HepG2 (cell line): Measurements from ENCODE around the gene DHX16. TPM values are rescaled to one million over a fixed set of nuclear protein-coding genes. Genes with fewer than 3 reads are reported as not detected.

Experiments used
- AHR ChIP-seq: IDR thresholded peaks from 2 replicates; pipeline ENCODE4 v1.6.1; 2018; ENCODE audit warnings: missing genetic modification reagents, missing compliant biosample characterization
- ATM ChIP-seq: fragments of 450-650 bp; IDR thresholded peaks from 2 replicates; pipeline ENCODE4 v1.7.1; 2017; ENCODE audit warnings: mild to moderate bottlenecking, borderline replicate concordance
- BRCA1 ChIP-seq: sonication (generic); formaldehyde crosslinking; IDR thresholded peaks from 2 replicates; pipeline ENCODE4 v1.4.0; 2020; ENCODE audit warnings: missing genetic modification reagents
- FOXK1 ChIP-seq: sonication (generic); formaldehyde crosslinking; IDR thresholded peaks from 2 replicates; pipeline ENCODE4 v1.4.0; 2020; ENCODE audit warnings: low read depth, missing genetic modification reagents, borderline replicate concordance
- GTF2F1 ChIP-seq: fragments of 150-350 bp; IDR thresholded peaks from 2 replicates; pipeline ENCODE4 v1.6.1; 2014; ENCODE audit warnings: low read length
- IKZF1 ChIP-seq: fragments of 450-650 bp; IDR thresholded peaks from 2 replicates; pipeline ENCODE4 v1.7.1; 2016
- IRF1 ChIP-seq: sonication (generic); formaldehyde crosslinking; IDR thresholded peaks from 2 replicates; pipeline ENCODE4 v1.4.0; 2020; ENCODE audit warnings: low read depth, mild to moderate bottlenecking, missing genetic modification reagents
- JDP2 ChIP-seq: sonication (generic); formaldehyde crosslinking; IDR thresholded peaks from 2 replicates; pipeline ENCODE4 v1.8.1; 2022; ENCODE audit warnings: missing genetic modification reagents, borderline replicate concordance
- JUND ChIP-seq: sonication (generic); formaldehyde crosslinking; IDR thresholded peaks from 2 replicates; pipeline ENCODE4 v1.8.0; 2022; ENCODE audit warnings: mild to moderate bottlenecking, missing genetic modification reagents
- KAT2B ChIP-seq: fragments of 150-350 bp; IDR thresholded peaks from 2 replicates; pipeline ENCODE4 v1.6.1; 2014; ENCODE audit warnings: low read depth, low read length, borderline replicate concordance
- NFYB ChIP-seq: sonication (generic); formaldehyde crosslinking; IDR thresholded peaks from 2 replicates; pipeline ENCODE4 v1.4.0; 2020; ENCODE audit warnings: missing genetic modification reagents
- PHF20 ChIP-seq: sonication (generic); formaldehyde crosslinking; IDR thresholded peaks from 2 replicates; pipeline ENCODE4 v1.5.0; 2020; ENCODE audit warnings: mild to moderate bottlenecking, missing genetic modification reagents
- TCF12 ChIP-seq, 2 experiments: fragments of 450-650 bp in 1 of 2; sonication (generic) in 1 of 2; formaldehyde crosslinking in 1 of 2; IDR thresholded peaks; 2 replicates each; pipeline versions ENCODE4 v1.6.1 to v1.8.0; 2017 to 2022; ENCODE audit warnings: antibody characterized with exemption in 1 of 2, mild to moderate bottlenecking in 1 of 2, missing genetic modification reagents in 1 of 2, moderate library complexity in 1 of 2
- TFDP1 ChIP-seq: IDR thresholded peaks from 2 replicates; pipeline ENCODE4 v1.6.1; 2016; ENCODE audit warnings: missing compliant biosample characterization, missing genetic modification reagents, borderline replicate concordance
- ZFP1 ChIP-seq: IDR thresholded peaks from 2 replicates; pipeline ENCODE4 v1.6.1; 2016
- ZMYM2 ChIP-seq: sonication (generic); formaldehyde crosslinking; IDR thresholded peaks from 2 replicates; pipeline ENCODE4 v1.8.0; 2022; ENCODE audit warnings: mild to moderate bottlenecking, missing genetic modification reagents
- ZNF205 ChIP-seq: IDR thresholded peaks from 2 replicates; pipeline ENCODE4 v1.6.1; 2018; ENCODE audit warnings: missing biosample characterization, missing genetic modification reagents
- ZNF530 ChIP-seq: sonication (generic); formaldehyde crosslinking; IDR thresholded peaks from 2 replicates; pipeline ENCODE4 v1.5.0; 2020; ENCODE audit warnings: low read depth, mild to moderate bottlenecking, missing genetic modification reagents
- ZNF7 ChIP-seq: IDR thresholded peaks from 2 replicates; pipeline ENCODE4 v1.6.1; 2016; ENCODE audit warnings: missing biosample characterization, missing genetic modification reagents
- ZNF704 ChIP-seq: sonication (generic); formaldehyde crosslinking; IDR thresholded peaks from 2 replicates; pipeline ENCODE4 v1.8.1; 2023; ENCODE audit warnings: mild to moderate bottlenecking, inconsistent platforms, moderate library complexity, missing genetic modification reagents, borderline replicate concordance
- ZXDC ChIP-seq: sonication (generic); formaldehyde crosslinking; IDR thresholded peaks from 2 replicates; pipeline ENCODE4 v1.5.0; 2020; ENCODE audit warnings: mild to moderate bottlenecking, missing genetic modification reagents
- polyA plus RNA-seq, 8 experiments: library from polyadenylated mRNA; depleted of rRNA in 3 of 8; stranded (reverse) in 7 of 8; unstranded in 1 of 8; fragments of >200 nt; fragmentation: Illumina TruSeq in 4 of 8; extraction: Trizol in 4 of 8; gene quantifications; 2 replicates each; pipeline versions ENCODE4 v1.2.1 to v1.2.3, GENCODE V29; 2011 to 2016; ENCODE audit warnings: low read depth in 4 of 8, missing spikeins in 1 of 8, mixed read lengths in 1 of 8; ENCODE audit not compliant: insufficient read depth in 1 of 8
- total RNA-seq, 5 experiments: library from RNA; depleted of rRNA; stranded (reverse); fragments of >200 nt; fragmentation: Illumina TruSeq; extraction: Trizol; gene quantifications; 2 replicates each; pipeline ENCODE4 v1.2.3, GENCODE V29; 2016; ENCODE audit warnings: low read depth in 1 of 5

The DHX16 gene
- total and polyA plus RNA-seq, 2 of the 13 experiments (the other 11 are each of a cell fraction or from before 2014, with no cell fraction given) = 57.0 to 58.5 TPM

DNA sequence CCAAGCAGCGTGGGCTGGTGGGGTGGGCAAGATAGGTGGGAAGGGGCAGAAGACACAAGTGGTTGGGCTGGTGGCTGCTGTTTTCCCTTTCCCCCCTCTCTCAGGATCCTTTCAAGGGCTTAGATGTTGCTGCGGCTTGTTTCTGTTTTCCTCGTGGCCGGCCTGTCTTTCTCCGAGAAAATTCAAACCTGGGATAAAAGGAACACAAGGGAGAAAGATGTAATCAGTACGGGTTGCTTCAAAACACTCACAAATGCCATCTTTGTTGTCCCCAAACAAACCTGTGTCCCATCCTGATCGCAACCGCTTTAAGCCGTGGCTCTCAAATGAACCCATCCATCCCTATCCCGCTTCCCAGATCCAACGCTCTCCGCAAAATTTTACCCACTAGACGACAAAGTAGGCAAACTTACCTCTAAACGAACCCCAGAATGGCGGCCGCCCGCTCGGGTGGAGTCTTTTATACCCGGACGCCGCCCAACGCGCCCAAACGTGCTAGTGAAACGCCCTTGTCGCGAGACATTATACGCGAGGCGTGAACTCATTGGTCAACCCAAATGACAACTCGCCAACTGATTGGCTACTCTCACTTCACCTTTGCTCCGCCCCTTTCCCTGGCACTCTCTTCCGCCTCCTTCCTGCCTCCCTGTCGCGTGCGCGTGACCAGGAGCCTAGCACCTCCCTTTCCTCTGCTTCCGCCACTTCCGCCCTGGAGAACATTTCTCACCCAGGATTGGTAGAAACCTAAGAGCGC, 55.8 kb downstream of the DHX16 start, which contains the start of gene PPP1R10 (continued):
- TF ChIP-seq PHF20 (no peak; the same call in 1 of the 2 replicates), NFYB (CRISPR knock-in tag) (peak; percentile 89), JUND (CRISPR knock-in tag) (no peak; the same call in 1 of the 2 replicates), ZXDC (0 out of 2 replicates have a peak, but pooled peaks have one; percentile 72), JDP2 (CRISPR knock-in tag) (no peak), AHR (CRISPR knock-in tag) (peak; percentile 61), IKZF1 (no peak), FOXK1 (CRISPR knock-in tag) (peak; percentile 67), TFDP1 (CRISPR knock-in tag) (no peak; the same call in 1 of the 2 replicates), IRF1 (no peak), BRCA1 (CRISPR knock-in tag) (no peak), ZNF7 (CRISPR knock-in tag) (no peak), GTF2F1 (peak; percentile 97), ZFP1 (CRISPR knock-in tag) (no peak; the same call in 1 of the 2 replicates), KAT2B (no peak), ZMYM2 (CRISPR knock-in tag) (no peak), ATM (no peak), ZNF205 (peak; percentile 63; the same call in 1 of the 2 replicates), ZNF704 (CRISPR knock-in tag) (peak; percentile 38; the same call in 1 of the 2 replicates), ZNF530 (CRISPR knock-in tag) (peak; percentile 72; the same call in 1 of the 2 replicates), TCF12 (IDR thresholded peaks at IDR 0.05) (no peak), TCF12 (CRISPR knock-in tag; IDR thresholded peaks at IDR 0.05) (peak; percentile 58; the same call in 1 of the 2 replicates)
